Activated CD8-positive, alpha-beta memory T cell treated with anti-CD3 and anti-CD28 coated beads, Interleukin-2, amount 10 ng/mL, durations not matched to agents 7 days and 5 days (primary cell): ENCODE measurements around the gene CENPN. TPM values are rescaled to one million over a fixed set of nuclear protein-coding genes. Genes with fewer than 3 reads are reported as not detected.

Experiments used
- ATAC-seq: fragments of 150-1000 bp; cut with Tn5 transposase; one replicate; pipeline ENCODE4 v1.10.0; 2021; ENCODE audit warnings: moderate library complexity
- CTCF ChIA-PET: fragments of 350-600 bp; sonication (Branson Sonifier 250); formaldehyde crosslinking; loops from one replicate; lab custom pipeline; 2021; ENCODE audit warnings: antibody characterized with exemption; lab: Charles Lee
- DNase-seq: peaks from one replicate; pipeline ENCODE4 v3.0.0-alpha.2; 2020
- H3K27ac Mint-ChIP-seq: one replicate; pipeline ENCODE4 v1.8.0; 2021; ENCODE audit warnings: mild to moderate bottlenecking, mixed read lengths
- H3K27me3 Mint-ChIP-seq: one replicate; pipeline ENCODE4 v1.8.0; 2021; ENCODE audit warnings: mixed read lengths
- H3K36me3 Mint-ChIP-seq: one replicate; pipeline ENCODE4 v1.8.0; 2021; ENCODE audit warnings: mild to moderate bottlenecking, mixed read lengths
- H3K4me1 Mint-ChIP-seq: one replicate; pipeline ENCODE4 v1.8.0; 2021; ENCODE audit warnings: mixed read lengths
- H3K4me3 Mint-ChIP-seq: one replicate; pipeline ENCODE4 v1.8.0; 2021; ENCODE audit warnings: mild to moderate bottlenecking, moderate library complexity, mixed read lengths
- H3K9me3 Mint-ChIP-seq: one replicate; pipeline ENCODE4 v1.8.0; 2022; ENCODE audit warnings: low read depth, mixed read lengths
- total RNA-seq, 2 experiments: library from RNA; stranded (reverse); gene quantifications; one replicate each; pipeline ENCODE4 v1.2.3, GENCODE V29; 2021

Gene CENPN
- total RNA-seq, 2 experiments from 2014 or later: 66.1 to 73.7 TPM

DNA sequence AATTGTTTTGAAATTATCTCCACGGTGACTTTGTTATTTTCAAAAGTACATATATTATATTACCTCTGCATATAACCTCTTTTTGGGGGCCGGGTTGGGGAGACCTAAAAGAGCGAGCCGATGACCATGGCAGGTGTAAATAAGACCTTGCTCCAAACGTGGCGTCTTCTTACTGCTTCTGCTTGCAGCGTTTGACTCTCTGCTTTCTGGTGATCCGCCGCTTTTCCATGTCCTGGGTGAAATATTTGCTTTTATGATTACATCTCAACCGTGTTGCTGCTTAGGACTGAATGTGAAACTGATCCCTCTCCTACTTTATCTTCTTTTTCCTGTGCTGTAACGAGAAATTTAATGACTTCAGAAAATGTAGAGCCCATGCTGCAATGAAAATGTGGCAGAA, 46.7 kb downstream of the CENPN start:
- H3K27ac Mint-ChIP-seq: no peak overlapping the region
- H3K9me3 Mint-ChIP-seq: peaks cover 11% of the 10 kb centered on the region
- H3K4me3 Mint-ChIP-seq: no peak overlapping the region
- H3K4me1 Mint-ChIP-seq: no peaks in the 10 kb centered on the region
- no peak for DNase-seq
- CTCF ChIA-PET: no interaction called here
- peaks cover 3% of the 10 kb centered on the region for H3K36me3 Mint-ChIP-seq
- no peaks in the 10 kb centered on the region for H3K27me3 Mint-ChIP-seq
- ATAC-seq: no peak

GRCh38 chr16:81060576-81061306, 53.7 kb downstream of the CENPN start:
- Mint-ChIP-seq H3K27me3 (no peaks in the 10 kb centered on the region), H3K36me3 (no peaks in the 10 kb centered on the region), H3K4me3 (no peak overlapping the region), H3K27ac (no peak overlapping the region), H3K9me3 (no peaks in the 10 kb centered on the region), H3K4me1 (no peaks in the 10 kb centered on the region)
- CTCF ChIA-PET: no interaction called here
- ATAC-seq (no peak), DNase-seq (no peak)

- H3K4me3 Mint-ChIP-seq: no peak overlapping the region
- no peak for DNase-seq
- H3K27ac Mint-ChIP-seq: no peak overlapping the region
- CTCF ChIA-PET: no interaction called here
- H3K4me1 Mint-ChIP-seq: no peaks in the 10 kb centered on the region
- no peaks in the 10 kb centered on the region for H3K36me3 Mint-ChIP-seq
- no peaks in the 10 kb centered on the region for H3K9me3 Mint-ChIP-seq
- no peaks in the 10 kb centered on the region for H3K27me3 Mint-ChIP-seq
- no peak for ATAC-seq
Measured at GRCh38 chr16:81061307-81061640, 54.3 kb downstream of the CENPN start.

DNA sequence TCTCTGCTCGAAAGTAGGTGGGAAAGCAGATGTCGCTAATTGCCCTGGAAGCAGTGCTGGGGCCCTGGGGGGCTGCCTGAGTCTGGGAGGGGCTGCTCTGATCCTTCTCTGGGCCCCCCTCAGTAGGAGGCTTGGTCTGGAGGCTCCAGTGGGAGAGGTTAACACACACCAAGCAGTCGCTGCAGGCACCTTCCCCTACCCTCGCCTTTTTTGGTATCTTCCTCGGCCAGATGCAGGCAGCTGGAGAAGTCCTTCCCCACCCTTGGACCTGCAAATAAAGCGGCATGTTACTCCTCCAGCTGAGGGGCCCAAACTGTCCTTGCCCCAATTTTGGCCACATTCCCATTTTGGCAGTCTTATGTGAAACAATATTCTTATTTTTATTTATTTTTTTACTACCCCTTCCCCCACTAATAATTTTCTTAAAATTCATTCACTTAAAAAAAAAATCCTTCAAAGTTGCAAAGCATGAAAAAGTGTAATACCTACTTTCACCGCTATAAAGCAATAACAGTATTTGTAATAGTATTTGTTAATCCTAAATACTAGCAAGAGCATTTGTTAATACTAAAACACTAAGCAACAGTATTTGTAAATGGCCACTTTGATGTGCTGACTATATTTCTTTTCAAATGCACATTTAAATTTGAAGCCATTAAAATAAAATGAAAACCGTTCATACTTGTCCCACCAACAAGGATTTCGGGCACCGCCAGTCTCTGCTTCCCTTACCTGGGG, 55.0 kb downstream of the CENPN start:
- ATAC-seq (no peak), DNase-seq (no peak)
- CTCF ChIA-PET: no interaction called here
- Mint-ChIP-seq H3K4me1 (peaks cover 5% of the 10 kb centered on the region), H3K4me3 (no peak overlapping the region), H3K27me3 (no peaks in the 10 kb centered on the region), H3K27ac (no peak overlapping the region), H3K9me3 (no peaks in the 10 kb centered on the region), H3K36me3 (no peaks in the 10 kb centered on the region)

GRCh38 chr16:81066681-81067080, 59.7 kb downstream of the CENPN start:
- Mint-ChIP-seq H3K27ac (no peak overlapping the region), H3K4me3 (no peak overlapping the region), H3K27me3 (no peaks in the 10 kb centered on the region), H3K9me3 (no peaks in the 10 kb centered on the region), H3K4me1 (peaks cover 8% of the 10 kb centered on the region), H3K36me3 (no peaks in the 10 kb centered on the region)
- no peak for ATAC-seq
- CTCF ChIA-PET: no interaction called here
- DNase-seq: no peak

DNA sequence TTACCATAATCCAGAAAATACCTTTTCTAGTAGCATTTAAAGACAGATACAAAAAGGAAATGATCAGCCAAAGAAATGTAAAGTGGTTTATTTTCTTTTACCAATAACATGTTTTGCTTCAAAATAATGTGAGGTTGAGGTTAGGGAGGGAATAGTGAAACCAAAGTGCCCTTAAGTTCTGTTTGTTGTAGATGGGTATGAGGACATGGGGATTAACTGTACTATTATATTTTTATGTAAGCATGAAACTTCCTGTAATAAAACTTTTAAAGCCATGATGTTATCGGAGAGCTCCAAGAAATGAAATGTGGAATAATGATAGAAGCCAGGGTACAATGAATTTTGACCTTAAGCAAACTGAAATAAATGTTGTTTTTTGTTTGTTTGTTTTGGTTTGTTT, 60.2 kb downstream of the CENPN start:
- ATAC-seq (no peak), DNase-seq (no peak)
- H3K4me1 Mint-ChIP-seq: peaks cover 8% of the 10 kb centered on the region
- no peaks in the 10 kb centered on the region for H3K27me3 Mint-ChIP-seq
- CTCF ChIA-PET: no interaction called here
- no peaks in the 10 kb centered on the region for H3K36me3 Mint-ChIP-seq
- no peak overlapping the region for H3K27ac Mint-ChIP-seq
- H3K4me3 Mint-ChIP-seq: no peak overlapping the region
- no peaks in the 10 kb centered on the region for H3K9me3 Mint-ChIP-seq

DNA sequence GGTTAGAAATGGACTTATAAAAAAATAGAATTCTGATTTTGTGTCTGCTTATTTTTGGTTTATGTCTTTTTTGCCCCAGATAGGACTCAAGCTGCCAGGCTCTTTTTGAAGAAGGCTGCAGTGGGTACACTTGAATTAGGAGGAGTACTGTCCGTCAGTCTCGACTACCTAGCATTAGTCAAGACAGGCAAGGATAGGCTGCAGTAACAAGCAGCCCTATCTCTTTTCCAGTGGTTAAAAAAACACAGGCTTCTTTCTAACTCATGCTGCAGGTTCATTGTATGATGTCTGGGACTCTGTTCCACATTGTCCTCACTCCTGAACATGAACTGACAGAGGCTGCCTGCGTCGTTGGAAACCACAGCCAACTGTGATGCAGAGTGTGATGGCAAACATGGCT, 62.0 kb downstream of the CENPN start:
- H3K4me3 Mint-ChIP-seq: no peak overlapping the region
- H3K36me3 Mint-ChIP-seq: no peaks in the 10 kb centered on the region
- H3K27me3 Mint-ChIP-seq: peaks cover 4% of the 10 kb centered on the region
- no peak overlapping the region for H3K27ac Mint-ChIP-seq
- ATAC-seq: no peak
- peaks cover 8% of the 10 kb centered on the region for H3K4me1 Mint-ChIP-seq
- CTCF ChIA-PET: no interaction called here
- DNase-seq: no peak
- no peaks in the 10 kb centered on the region for H3K9me3 Mint-ChIP-seq

GRCh38 chr16:81070979-81071378, 64.0 kb downstream of the CENPN start:
- H3K4me3 Mint-ChIP-seq: no peak overlapping the region
- H3K27ac Mint-ChIP-seq: no peak overlapping the region
- no peaks in the 10 kb centered on the region for H3K36me3 Mint-ChIP-seq
- CTCF ChIA-PET: no interaction called here
- peaks cover 8% of the 10 kb centered on the region for H3K4me1 Mint-ChIP-seq
- no peak for ATAC-seq
- no peaks in the 10 kb centered on the region for H3K9me3 Mint-ChIP-seq
- H3K27me3 Mint-ChIP-seq: peaks cover 4% of the 10 kb centered on the region
- no peak for DNase-seq

DNA sequence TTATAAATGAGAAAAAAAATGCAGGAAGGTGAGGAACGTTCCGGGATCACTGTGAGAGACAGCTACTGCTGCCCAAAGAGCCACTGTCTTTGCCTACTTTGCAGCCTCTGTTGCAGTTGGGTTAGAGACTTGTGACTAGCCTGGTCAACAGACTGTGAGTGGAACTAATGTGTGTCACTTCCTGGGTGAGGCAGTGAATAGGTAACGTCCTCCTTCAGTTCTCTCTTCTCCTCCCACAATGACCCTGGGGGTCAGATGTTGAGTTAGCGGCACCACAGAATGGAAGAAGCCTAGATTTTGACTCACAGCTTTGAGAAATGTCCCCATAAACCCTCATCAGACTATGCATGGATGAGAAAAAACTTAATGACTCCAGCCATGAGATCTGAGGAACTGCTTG, 64.8 kb downstream of the CENPN start:
- peaks cover 4% of the 10 kb centered on the region for H3K27me3 Mint-ChIP-seq
- no peak for DNase-seq
- H3K4me3 Mint-ChIP-seq: no peak overlapping the region
- no peaks in the 10 kb centered on the region for H3K9me3 Mint-ChIP-seq
- no peak overlapping the region for H3K27ac Mint-ChIP-seq
- peaks cover 5% of the 10 kb centered on the region for H3K4me1 Mint-ChIP-seq
- H3K36me3 Mint-ChIP-seq: no peaks in the 10 kb centered on the region
- CTCF ChIA-PET: no interaction called here
- ATAC-seq: no peak

DNA sequence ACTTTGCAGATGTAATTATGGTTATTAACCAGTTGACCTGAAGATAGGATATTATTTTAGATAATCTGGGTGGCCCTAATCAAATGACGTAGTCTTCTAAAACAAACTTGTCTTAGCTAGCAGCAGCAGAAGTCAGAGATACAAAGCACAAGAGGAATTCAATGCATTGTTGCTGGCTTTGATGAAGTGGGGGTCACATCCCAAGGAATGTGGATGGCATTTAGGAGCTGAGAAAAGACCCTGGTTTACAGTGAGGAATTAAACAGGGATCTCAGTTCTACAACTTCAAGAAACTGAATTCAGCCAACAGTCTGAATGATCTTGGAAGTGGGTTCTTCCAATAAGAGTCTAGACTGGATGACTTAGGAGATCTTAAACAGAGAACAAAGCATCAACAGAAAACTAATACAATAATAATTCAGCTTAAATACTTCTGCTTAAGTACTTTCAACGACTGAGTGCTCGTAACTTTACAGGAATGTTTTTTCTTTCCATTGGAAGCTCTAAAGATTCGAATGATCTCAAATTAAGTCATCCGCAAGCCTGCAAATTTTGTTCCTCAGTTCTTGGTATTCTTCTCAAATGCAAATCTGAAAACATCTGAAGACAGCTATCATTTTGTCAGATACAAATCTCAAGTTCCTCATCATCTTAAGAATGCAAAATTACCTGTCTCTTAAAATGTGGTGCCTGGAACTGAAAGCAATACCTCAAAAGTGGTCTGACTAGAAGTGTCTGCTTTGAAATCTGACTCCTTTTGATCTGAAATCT, 66.7 kb downstream of the CENPN start:
- H3K4me3 Mint-ChIP-seq: no peak overlapping the region
- peaks cover 4% of the 10 kb centered on the region for H3K4me1 Mint-ChIP-seq
- DNase-seq (no peak), ATAC-seq (no peak)
- H3K36me3 Mint-ChIP-seq: no peaks in the 10 kb centered on the region
- no peak overlapping the region for H3K27ac Mint-ChIP-seq
- CTCF ChIA-PET: interaction anchor here (1.1 to 2.0 kb wide), 3 partner anchors 31 to 38 kb away, joined by 3 to 11 read pairs (median 3); partner anchors contain the start of gene ATMIN
- no peaks in the 10 kb centered on the region for H3K9me3 Mint-ChIP-seq
- H3K27me3 Mint-ChIP-seq: peaks cover 4% of the 10 kb centered on the region

DNA sequence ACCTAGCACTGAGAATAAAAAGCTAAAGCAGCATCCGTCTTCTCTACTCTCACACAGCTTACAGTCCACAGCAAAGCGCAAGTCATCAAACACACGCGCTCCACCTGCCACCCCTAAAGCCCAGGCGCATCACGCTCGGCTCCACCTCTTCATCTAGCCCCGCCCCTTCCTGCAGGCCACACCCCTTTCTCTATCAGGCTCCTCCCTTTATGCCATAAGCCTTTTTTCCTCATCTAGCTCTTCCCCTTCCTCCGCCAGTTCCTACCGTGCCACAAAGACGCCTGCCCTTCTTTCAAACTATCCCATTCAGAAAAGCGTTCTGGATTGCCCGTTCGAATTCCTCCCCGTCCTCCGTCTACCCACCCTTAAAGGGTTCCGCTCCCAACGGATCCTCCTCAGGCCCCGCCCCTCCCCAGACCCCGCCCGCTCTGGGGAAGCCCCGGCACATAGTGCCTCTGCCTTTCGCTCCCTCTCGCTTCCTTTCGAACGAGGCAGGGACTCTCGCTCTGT, 69.6 kb downstream of the CENPN start:
- Mint-ChIP-seq H3K9me3 (no peaks in the 10 kb centered on the region), H3K4me1 (peaks cover 4% of the 10 kb centered on the region), H3K27me3 (peaks cover 4% of the 10 kb centered on the region), H3K4me3 (no peak overlapping the region), H3K36me3 (no peaks in the 10 kb centered on the region), H3K27ac (no peak overlapping the region)
- CTCF ChIA-PET: interaction anchor here (0.6 to 3.5 kb wide), 3 partner anchors 41 to 327 kb away, joined by 3 to 40 read pairs (median 3); partner anchors contain the start of gene ATMIN
- DNase-seq: peak; percentile 93
- peak; percentile 91 for ATAC-seq

- no peaks in the 10 kb centered on the region for H3K36me3 Mint-ChIP-seq
- peak; percentile 89 for ATAC-seq
- H3K4me1 Mint-ChIP-seq: peaks cover 4% of the 10 kb centered on the region
- peaks cover 4% of the 10 kb centered on the region for H3K27me3 Mint-ChIP-seq
- no peak within 1 kb of the TSS for H3K4me3 Mint-ChIP-seq
- DNase-seq: peak; percentile 99
- peak within 1 kb of the TSS; percentile 15 for H3K27ac Mint-ChIP-seq
- CTCF ChIA-PET: interaction anchor here (0.7 to 3.5 kb wide), 3 partner anchors 42 to 327 kb away, joined by 3 to 40 read pairs (median 3); partner anchors contain the start of gene ATMIN
- H3K9me3 Mint-ChIP-seq: no peaks in the 10 kb centered on the region
Measured at GRCh38 chr16:81077076-81077940, 70.3 kb downstream of the CENPN start, which contains the start of gene C16orf46. Gene C16orf46 (minus strand): TSS chr16:81077238. CDS start chr16:81063955, 13,283 bp downstream.
